Renal pelvis (tissue), 4 donors: ENCODE data around the gene URI1. TPM values are rescaled to one million over a fixed set of nuclear protein-coding genes. Genes with fewer than 3 reads are reported as not detected.
"Not testable (repeated sequence)": the region's sequence is repeated elsewhere in the genome, so short reads cannot be mapped to it uniquely, and the experiment has no call there.

Experiments
- DNase-seq: peaks from one replicate; pipeline ENCODE4 v3.0.0-alpha.2; 2013
- polyA plus RNA-seq, 3 donors: library from polyadenylated mRNA; unstranded; fragments of 120-200 nt; gene quantifications; one replicate each; pipeline ENCODE4 v1.2.1, GENCODE V29; 2013; ENCODE audit not compliant: insufficient read length in 3 of 3

Gene URI1
- polyA plus RNA-seq, 3 donors = 85.8 to 112 (median 104) TPM

DNA sequence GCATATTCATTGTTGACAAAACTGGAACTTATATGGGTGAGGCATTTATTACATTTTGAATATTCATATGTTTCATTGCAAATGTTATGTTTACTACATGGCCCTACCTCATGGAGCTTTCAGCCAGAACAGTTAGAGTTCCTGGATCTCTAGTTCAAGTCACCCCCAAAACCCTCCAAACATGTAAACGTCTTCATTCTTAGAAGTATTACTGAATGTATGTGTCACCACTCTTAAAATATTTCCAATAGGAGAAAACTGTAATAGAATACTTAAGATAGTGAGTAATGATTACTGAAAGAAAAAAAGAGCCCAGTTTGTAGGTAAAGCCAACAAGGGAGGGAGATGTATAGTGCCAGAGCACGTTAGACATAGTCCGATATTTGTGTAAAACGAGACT lies 23.5 kb downstream of the URI1 start:
- DNase-seq = no peak

DNA sequence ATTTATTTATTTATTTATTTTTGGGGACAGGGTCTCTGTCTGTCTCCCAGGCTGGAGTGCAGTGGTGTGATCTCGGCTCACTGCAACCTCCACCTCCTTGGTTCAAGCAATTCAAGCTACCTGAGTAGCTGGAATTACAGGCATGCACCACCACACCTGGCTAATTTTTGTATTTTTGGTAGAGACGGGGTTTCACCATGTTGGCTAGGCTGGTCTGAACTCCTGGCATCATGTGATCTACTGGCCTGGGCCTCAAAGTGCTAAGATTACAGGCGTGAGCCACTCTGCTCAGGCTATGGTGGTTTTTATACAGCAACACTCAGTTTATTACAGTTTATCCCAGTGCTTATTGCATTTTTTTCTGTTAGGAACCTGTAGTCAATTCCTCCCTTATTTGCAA lies 24.1 kb downstream of the URI1 start:
- DNase-seq = not testable (repeated sequence)

DNA sequence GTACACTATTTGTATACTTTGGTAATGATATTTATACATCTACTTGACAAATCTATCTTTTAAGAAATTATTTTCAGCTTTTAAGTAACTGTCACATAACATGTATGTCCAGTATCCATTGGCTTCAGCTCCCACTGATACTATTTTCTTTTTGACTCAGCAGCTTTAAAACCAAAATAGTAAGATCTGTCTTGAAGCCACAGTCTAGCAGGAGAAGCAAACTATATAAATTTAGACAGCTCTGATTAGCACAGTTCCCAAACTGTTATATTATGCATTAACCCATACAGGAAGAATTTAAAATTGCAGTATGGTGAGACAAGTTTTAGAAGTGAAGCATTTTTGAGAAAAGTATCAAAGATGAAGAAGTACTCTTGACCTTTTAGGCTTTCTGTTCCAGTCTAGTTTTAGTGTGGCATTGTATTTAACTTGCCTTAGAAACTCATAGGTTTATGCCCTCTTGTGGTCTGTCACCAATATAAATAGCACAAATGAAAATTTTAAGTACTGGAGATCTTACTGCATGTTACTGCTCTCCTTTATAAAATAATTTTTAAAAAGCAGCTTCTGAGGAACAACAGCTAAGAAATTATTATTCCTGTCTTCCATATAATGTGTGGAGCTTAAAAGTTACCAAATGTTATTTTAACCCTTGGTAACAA lies 24.7 kb downstream of the URI1 start:
- no peak for DNase-seq

DNA sequence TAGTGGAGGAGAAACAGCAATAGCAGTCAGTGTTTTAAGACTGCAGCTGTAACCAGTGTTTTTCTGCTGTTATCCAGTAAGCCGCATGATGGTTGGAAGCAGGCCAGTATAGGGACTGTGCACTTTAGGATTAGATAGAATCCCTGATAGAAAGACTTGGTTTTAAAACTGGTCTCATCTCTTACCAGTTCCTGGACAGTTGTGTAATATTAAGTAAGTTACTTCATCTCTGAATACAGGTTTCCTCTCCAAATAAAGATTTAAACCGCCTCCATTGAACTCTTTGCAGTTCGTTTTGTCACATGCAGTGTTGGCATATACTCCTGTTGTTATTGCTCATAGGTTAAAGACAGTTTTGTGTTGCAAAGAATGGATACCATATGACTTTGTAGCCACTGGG lies 25.6 kb downstream of the URI1 start:
- no peak for DNase-seq

DNA sequence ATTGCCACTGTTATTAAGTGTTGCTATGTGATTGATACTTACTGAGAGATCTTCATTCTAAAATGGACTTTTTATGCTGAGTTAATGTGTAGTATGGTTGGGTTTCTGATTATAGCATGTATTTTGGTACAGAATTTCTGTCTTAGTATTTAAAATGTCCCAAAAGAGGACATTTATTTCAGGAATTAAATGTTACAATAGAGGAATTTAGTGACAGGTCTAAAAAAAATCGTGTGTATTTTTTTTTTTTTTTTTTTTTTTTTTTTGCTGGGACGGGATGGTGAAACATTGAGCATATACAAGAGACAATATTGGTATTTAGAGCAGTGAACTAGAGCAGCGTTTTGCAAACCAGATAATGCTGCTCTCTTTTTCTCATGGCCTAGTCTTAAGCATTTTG lies 27.9 kb downstream of the URI1 start:
- DNase-seq = no peak

DNA sequence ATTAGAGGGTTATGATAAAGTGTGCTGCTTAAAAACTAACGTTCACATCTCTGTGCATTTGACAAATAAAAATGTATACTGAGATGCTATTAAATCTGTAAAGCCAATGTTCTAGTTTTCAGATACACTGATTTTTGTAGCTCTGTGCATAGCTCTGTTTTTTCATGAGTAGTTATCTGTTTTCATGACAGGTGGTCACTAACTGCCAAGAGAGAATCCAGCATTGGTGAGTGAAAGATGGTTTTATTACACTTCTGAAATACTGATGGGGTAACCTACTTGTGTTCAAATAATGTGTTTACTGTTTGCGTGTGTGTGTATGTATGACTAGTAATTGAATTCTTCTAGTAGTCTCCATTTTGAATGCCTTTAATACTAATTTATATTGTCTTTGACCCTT lies 29.0 kb downstream of the URI1 start:
- no peak for DNase-seq

DNA sequence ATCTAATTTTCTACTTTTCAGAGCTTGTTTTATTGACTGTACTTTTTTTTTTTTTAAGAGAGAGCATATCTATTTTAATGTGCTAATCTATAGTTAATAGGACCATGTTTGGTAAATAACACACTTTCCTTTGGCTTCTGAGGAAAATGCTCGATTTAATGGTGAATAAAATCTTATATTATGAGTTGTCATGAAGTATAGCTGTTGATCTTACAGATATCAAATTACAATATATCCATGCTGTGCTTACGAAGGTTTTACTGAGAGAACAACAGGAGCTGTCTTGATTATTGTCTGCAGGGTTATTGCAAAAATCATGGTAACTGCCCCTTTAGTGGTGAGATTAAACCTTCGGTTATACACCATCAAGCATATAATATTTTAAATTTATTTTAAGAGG lies 29.6 kb downstream of the URI1 start:
- no peak for DNase-seq

DNA sequence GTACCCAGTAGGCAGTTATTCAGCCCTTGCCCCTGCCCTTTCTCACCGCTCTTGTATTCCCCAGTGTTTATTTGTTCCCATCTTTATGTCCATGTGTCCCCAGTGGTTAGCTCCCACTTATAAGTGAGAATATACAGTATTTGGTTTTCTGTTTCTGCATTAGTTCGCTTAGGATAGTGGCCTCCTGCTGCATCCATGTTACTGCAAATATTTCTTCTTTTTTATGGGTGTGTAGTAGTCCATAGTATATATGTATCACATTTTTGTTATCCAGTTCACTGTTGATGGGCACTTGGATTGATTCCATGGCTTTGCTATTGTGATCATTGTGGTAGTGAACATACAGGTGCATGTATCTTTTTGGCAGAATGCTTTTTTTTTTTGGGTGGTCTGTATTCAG lies 32.7 kb downstream of the URI1 start:
- no peak for DNase-seq

DNA sequence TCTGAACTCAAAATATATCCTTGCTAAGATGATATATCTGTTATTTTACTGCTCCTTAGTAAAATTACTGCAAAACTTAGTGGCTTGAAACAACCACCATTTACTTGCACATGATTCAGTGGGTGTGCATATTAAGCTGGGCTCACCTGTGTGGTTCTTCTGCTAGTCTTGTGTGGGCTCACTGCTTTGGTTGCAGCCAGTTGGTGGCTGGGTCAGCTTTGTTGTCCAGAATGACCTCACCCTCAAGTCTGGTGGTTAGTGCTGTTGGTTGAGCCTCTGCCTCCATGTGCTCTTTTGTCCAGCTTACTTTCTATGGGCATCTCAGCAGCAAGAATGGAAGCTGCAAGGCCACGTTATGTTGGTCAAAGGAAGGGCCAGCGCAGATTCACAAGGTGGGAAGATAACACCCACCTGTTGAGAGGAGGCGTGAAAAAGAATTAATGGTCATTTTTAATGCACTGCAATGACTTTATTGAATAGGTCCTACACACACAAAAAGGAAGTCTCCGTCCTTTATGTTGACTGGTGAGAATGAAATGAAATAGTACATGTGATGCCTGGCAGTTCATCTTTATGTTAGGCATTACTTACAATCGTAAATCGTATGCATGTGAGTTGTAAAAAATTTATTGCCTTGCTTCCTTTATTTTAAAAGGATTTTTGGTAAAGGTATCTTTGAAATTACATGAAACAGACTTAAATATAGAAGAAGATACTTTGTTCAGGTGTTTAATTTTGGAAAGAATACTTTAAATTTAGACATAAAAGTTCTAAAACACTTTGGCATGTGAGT lies 34.3 kb downstream of the URI1 start:
- DNase-seq = no peak

DNA sequence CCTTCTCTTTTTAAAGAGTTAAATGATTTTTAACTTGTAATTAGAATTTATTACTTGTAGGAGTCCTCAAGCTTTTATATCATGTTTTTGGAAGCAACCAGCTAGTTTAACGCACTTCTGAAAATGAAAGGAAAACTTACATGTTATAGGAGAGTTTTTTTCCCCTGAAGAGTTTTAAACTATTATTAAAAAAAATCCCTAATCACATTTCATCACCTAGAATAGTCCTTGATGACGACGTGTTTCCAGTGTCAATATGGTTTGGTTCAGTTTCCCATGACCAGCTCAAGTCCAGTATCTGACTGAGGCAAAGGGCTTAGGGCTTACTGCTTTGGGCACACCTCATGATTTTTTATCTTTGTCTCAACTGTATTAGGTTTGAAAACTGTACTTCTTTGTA lies 36.0 kb downstream of the URI1 start:
- DNase-seq = no peak

DNA sequence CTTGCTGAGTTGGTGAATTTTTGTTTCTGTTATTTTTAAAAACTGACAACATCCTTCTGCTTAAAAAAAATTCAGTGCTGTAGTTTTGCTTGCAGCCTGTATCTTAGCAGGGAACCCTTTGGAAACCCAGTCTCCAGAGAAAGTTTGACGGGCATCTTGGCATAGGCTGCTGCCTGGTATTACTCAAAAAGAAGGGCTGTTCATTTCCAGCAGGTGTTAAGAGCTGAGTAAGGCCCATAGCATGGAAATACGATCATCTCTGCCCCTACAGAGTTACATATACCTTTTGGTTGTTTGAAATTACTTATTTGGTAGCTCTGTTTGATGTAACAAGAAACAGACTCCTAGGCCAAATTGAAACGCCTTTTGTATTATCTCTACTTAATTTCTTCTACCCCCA lies 41.5 kb downstream of the URI1 start:
- DNase-seq = no peak

DNA sequence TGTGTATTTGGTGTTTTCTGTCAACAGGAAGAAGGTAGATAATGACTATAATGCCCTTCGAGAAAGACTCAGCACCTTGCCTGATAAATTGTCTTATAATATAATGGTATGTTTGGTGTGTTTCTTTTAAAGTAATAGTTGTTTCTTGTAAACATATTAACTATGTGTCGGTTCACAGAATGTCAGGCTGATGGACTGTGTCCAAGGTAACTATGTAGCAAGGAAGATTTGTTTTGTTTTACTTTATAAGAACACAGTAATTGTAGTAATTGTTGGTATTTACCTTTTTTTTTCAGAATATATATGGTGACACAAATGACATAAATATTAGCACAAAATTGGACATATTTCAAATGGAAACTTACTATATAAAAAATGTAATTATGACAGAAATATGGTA lies 43.2 kb downstream of the URI1 start:
- DNase-seq = no peak

DNA sequence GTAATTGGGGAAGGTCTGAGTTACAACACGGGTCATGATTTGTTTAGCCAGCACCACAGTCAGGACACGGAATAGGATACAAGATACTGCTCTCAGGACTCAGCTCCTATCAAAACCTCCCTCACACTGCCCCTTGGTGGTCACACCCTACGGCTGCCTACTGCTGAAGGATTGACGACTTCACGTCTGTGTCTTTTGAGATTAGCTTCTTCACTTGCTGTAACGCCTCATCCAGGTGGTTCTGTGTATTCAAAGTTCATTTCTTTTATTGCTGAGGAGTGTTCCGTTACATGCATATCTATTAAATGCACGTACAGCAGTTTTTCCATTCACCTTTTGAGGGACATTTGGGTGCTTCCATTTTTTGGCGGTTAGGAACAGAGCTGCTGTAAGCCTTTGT lies 46.3 kb downstream of the URI1 start:
- DNase-seq = no peak

DNA sequence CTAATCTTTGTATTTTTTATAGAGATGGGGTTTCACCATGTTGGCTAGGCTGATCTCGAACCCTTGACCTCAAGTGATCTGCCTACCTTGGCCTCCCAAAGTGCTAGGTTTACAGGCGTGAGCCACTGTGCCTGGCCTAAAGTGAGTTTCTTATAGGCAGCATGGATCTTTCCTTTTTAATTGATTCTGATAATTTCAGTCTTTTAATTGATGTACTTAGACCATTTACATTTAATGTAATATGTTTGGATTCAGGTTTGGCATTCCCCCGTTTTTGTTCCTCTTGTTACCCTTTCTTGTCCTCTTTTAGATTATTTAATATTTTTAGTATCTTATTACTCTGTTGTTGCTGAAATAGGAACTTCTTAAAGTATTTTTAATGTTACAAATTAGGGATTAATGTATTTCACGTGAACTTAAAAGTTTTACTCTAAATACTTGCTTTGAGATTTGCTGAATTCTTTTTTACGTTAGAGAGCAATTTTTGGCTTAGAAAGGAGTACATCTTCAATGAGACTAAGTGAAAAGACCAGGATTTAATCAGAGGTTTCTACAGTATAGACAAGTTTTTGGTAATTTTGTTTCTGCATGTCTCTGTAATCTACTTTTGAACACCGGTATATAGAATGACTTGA lies 50.3 kb downstream of the URI1 start:
- no peak for DNase-seq

DNA sequence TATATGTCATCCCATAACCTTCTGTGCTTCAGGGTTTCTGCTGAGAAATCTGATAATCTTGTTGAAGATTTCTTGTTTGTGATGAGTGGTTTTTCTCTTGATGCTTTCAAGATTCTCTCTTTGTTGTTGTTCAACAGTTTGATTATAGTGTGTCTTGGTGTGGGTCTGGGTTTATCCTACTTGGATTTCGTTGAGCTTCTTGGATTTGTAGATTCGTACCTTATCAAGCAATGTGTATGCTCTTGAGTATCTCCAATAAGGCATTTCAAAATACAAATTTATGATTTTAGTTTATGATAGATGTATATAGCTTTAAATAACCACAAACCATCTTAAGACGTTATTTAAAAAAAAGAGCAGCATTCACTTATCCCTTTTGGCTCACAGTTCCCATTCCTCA lies 57.5 kb downstream of the URI1 start:
- DNase-seq = no peak

DNA sequence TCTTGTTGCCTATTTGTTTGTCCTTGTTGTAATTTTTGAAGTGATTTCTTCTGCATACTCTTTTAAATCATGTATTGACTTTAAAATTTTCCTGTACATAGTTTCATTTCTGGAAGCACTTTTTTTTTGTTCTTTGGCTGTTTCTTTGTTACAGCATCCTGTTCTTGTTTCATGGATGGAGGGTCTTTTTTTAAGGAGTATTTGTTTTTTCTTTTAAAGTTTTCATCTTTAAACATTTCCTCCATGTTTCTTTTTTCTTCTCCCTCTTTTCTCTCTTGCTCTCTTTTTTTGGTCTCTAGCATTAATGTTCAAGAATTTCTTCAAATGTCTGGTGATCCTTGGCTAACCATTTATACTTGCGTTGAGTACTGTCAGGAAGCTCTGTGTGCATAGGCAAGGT lies 58.8 kb downstream of the URI1 start:
- DNase-seq = no peak

DNA sequence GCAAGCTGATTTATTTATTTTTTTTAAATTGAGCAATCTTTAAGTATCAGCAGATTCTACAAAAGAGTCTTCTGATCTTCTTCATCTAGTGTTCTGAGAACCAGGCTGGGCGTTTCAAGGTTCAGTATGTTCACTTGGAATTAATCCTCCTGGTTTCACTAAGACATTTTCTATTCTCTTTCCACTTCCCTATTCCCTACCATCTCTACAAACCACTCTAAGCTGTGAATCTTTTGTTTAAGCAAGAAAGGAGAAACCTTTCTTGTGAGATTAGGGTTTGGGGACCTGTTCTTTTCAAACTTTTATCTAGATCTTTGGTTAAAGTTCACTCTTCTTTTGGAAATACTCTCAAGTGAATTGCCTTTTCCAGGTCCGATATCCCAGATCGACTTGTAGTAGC lies 59.3 kb downstream of the URI1 start:
- no peak for DNase-seq

DNA sequence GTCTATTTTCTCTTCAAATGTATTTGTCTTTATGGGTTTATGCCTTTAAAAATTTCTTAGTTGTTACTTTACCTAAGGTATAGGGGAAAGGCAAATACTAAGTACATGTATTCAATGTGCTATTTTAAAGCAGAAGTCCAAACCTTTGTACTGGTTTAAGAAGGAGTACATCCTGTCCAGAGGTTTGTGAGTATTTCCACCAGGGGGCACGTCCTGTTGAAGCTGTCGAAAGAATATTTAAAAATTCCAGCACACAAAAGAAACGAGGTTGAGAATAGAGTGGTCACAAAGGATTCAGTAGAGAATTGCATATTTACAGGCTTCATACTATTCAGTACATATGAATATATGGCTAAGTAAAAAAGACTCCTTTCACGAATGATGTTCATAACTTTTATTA lies 59.8 kb downstream of the URI1 start:
- DNase-seq = no peak

DNA sequence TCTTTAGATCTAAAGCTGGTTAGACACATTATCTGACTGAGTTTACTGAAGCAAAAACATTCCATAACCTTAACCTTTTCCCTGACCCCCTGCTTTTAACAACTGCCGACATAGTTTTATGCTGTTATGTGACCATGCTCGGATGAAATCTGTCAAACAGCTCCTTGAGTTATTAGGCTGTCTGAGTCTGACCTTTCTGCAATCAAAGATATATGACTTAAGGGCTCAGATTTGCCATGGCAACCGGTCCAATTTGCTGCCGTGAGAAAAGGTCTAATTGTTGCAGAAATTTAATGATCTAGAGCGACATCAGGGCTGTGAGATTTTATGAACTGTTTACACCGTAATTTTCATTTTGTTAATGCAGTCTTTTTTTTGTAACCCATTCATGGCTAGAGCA lies 61.8 kb downstream of the URI1 start:
- DNase-seq = peak; percentile 29

DNA sequence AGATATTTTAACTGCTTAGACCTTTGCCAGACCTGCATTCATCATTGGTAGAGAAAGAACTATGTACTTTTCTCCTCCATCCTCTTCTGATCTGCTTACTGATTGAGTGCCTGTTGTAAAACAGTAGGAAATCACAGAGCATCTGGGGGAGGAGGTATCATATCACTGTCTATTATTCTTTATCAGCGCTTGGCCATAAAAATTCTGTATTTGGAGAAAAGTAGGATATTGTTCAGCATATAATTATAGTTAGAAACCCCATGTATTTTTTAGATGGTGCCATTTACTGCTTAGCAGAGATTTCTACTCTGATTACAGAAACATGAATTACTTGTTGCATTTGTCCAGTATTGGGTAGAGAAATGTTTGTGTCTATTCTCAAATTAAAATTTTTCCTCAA lies 62.4 kb downstream of the URI1 start:
- DNase-seq = no peak

DNA sequence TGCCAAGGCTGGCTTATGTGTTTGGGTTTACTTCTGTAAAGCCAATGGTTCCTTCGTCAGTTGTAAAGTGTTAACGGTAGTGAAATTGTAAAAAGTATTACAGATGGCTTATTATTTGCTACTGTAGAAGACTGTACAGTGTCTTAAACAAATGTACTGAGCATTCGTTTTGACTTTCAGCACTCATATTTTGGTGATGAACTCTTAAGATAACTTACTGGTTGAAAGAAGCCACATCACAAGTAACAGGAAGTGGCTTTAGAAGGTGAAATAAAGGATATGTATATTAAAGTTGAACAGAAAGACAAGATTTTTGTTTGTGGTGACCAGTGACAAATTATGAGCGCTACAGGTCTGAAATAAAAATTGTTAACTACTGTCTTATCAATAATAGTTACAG lies 64.2 kb downstream of the URI1 start:
- no peak for DNase-seq

DNA sequence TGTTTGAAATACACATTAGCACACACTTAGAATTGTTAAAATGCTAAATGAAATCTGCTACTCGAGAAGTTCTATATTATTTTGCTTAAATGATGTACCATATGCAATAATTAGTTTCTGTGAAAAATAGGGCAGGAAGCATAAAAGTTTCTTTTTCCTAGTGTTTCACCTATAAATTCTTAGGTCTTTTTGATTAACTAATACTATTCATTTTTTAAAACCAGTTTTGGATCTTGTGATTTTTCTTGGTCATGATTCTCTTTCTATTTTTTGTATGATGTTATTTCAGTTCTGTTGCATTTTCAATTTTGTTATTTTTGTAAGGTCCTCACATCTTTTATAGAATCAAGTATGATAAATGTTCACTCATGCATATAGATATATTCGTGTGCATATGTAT lies 66.1 kb downstream of the URI1 start:
- DNase-seq = no peak

DNA sequence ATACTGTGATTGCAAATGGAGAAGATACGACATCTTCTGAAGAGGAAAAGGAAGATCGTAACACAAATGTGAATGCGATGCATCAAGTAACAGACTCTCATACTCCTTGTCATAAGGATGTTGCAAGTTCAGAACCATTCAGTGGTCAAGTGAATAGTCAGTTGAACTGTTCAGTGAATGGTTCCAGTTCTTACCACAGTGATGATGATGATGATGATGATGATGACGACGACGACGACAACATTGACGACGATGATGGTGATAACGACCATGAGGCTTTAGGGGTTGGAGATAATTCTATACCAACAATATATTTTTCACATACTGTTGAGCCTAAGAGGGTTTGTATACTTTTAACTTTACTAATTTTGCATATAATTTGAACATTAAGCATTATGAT lies 67.0 kb downstream of the URI1 start:
- DNase-seq = no peak
